Peyer's patch (tissue), 4 donors: Measurements from ENCODE around the gene ATG7.

Source experiments
- POLR2A ChIP-seq, 2 donors: fragments of 450-650 bp; IDR thresholded peaks; one replicate each; pipeline ENCODE4 v1.5.1; 2017; ENCODE audit warnings: antibody characterized with exemption in 2 of 2, mild to moderate bottlenecking in 2 of 2, moderate library complexity in 2 of 2
- TF ChIP-seq, protein P1 (sequence below), 6 experiments: fragments of 450-650 bp in 4 of 6; fragments of 200-600 bp in 2 of 6; sonication (generic) in 1 of 6; IDR thresholded peaks; one replicate each; pipeline ENCODE4 v1.5.1; 2017 to 2019; ENCODE audit warnings: antibody characterized with exemption in 6 of 6, mild to moderate bottlenecking in 3 of 6, moderate library complexity in 1 of 6

DNA sequence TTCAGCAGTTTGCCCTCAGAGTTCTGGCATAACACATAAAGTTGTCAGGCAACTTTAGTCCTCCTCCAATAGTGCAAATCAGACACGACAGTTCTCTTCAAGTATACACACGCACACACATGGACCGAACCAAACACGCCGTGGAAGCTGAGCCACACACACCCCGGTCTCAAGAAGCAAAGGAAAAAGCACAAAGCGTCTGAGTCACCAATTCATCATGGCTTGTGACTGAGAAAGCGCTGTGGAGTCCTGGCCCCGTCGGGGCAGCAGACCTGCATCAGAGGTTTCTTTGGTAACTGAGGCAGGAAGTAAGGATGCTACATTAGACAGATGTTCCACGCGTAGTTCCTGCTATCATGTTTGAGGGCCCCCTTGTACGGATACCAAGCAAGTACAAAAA lies 285.8 kb downstream of the ATG7 start:
- TF ChIP-seq, protein P1, sequence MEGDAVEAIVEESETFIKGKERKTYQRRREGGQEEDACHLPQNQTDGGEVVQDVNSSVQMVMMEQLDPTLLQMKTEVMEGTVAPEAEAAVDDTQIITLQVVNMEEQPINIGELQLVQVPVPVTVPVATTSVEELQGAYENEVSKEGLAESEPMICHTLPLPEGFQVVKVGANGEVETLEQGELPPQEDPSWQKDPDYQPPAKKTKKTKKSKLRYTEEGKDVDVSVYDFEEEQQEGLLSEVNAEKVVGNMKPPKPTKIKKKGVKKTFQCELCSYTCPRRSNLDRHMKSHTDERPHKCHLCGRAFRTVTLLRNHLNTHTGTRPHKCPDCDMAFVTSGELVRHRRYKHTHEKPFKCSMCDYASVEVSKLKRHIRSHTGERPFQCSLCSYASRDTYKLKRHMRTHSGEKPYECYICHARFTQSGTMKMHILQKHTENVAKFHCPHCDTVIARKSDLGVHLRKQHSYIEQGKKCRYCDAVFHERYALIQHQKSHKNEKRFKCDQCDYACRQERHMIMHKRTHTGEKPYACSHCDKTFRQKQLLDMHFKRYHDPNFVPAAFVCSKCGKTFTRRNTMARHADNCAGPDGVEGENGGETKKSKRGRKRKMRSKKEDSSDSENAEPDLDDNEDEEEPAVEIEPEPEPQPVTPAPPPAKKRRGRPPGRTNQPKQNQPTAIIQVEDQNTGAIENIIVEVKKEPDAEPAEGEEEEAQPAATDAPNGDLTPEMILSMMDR (IDR thresholded peaks at IDR 0.05) = no peak
- no peak for TF ChIP-seq POLR2A (IDR thresholded peaks at IDR 0.05)
